HUES64 (cell line): ENCODE measurements around the gene C1orf216. TPM values are rescaled to one million over a fixed set of nuclear protein-coding genes. Genes with fewer than 3 reads are reported as not detected.

Experiments used
- H3K27ac ChIP-seq: 2 replicates; pipeline ENCODE4 v1.7.0; 2013; ENCODE audit warnings: low read depth, low read length, inconsistent platforms
- H3K27me3 ChIP-seq: 2 replicates; pipeline ENCODE4 v1.6.1; 2013; ENCODE audit warnings: mild to moderate bottlenecking, low read length; ENCODE audit not compliant: insufficient read depth
- H3K36me3 ChIP-seq: 2 replicates; pipeline ENCODE4 v1.6.1; 2013; ENCODE audit warnings: mild to moderate bottlenecking, low read length; ENCODE audit not compliant: insufficient read depth
- H3K4me1 ChIP-seq: 2 replicates; pipeline ENCODE4 v1.6.1; 2013; ENCODE audit warnings: mild to moderate bottlenecking, low read length, moderate library complexity; ENCODE audit not compliant: insufficient read depth
- H3K4me3 ChIP-seq: 2 replicates; pipeline ENCODE4 v1.5.1; 2013; ENCODE audit warnings: mild to moderate bottlenecking, low read length, moderate library complexity
- H3K9ac ChIP-seq: 2 replicates; pipeline ENCODE4 v1.6.1; 2013; ENCODE audit warnings: mild to moderate bottlenecking, low read depth, low read length
- H3K9me3 ChIP-seq: 2 replicates; pipeline ENCODE4 v1.6.1; 2013; ENCODE audit warnings: low read depth, low read length; ENCODE audit not compliant: insufficient read depth
- WGBS: fragments of 150-250, 120-280 bp; methylation state at CpG from one replicate; pipeline ENCODE4 v1.1.7; 2013; ENCODE audit warnings: missing lambda C conversion rate; 5-methylcytosine and 5-hydroxymethylcytosine counted together
- polyA plus RNA-seq, 2 experiments: library from polyadenylated mRNA; stranded (reverse); fragments of 50-300 nt; gene quantifications; one replicate each; pipeline ENCODE4 v1.2.3, GENCODE V29; 2013

The C1orf216 gene, protein sequence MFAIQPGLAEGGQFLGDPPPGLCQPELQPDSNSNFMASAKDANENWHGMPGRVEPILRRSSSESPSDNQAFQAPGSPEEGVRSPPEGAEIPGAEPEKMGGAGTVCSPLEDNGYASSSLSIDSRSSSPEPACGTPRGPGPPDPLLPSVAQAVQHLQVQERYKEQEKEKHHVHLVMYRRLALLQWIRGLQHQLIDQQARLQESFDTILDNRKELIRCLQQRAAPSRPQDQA
- polyA plus RNA-seq (2013, experiment 1 of 2), result 9.9 TPM
- polyA plus RNA-seq (2013, experiment 2 of 2), result 8.4 TPM

DNA sequence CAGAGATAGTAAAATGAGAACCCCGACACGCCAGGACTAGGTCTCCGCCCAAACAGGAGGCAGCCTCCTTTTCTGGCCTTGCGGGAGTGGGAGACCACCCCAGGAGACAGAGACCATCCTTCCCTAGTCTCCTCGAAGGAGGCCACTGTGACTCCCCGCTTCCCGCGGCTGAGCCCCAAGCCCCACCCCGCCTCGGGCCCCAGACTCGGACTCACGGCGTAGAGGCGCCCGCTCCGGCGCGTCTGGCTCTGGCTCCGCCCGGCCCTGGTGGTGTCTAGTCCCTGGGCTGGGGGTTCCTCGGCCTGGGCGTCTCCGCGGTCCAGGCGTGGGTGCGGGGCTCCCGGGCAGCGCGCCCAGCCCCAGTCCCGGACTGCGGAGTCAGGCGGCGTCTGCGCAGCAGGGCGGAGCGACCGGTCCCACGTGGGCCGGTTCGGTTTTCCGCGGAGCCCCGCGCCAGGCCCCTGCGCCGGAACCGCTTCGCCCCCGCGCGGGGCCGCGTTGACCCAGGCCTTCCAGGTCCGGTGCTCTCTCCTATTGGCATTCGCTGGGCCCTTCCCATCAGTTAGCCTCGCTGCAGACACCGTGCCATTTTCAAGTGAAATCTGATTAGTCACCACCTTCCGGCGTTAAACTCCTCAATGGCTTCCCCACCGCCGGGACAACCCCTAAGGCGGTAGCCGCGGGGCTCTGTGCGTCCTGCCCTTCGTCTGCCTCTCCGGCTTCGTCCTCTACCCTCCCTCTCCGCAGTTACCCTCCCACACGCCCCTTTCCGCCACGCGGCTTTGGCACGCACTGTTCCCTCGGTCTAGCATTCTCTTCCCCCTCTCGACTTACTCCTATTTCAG is at the start of gene C1orf216:
C1orf216 (minus strand) TSS at position 393 of the 845 bp plus-strand sequence. CDS start 2,563 bp downstream, outside the sequence.
- Histone ChIP-seq H3K27ac (peak within 1 kb of the TSS; percentile 77), H3K4me3 (peak within 1 kb of the TSS; percentile 80), H3K9me3 (no peaks in the 10 kb centered on the region), H3K9ac (peak within 1 kb of the TSS; percentile 87), H3K4me1 (peaks cover 8% of the 10 kb centered on the region; the same call in 1 of the 2 replicates), H3K36me3 (peaks cover 16% of the 10 kb centered on the region), H3K27me3 (no peaks in the 10 kb centered on the region)
- 2% methylated on average over 76 of the region's 76 CpGs for WGBS

DNA sequence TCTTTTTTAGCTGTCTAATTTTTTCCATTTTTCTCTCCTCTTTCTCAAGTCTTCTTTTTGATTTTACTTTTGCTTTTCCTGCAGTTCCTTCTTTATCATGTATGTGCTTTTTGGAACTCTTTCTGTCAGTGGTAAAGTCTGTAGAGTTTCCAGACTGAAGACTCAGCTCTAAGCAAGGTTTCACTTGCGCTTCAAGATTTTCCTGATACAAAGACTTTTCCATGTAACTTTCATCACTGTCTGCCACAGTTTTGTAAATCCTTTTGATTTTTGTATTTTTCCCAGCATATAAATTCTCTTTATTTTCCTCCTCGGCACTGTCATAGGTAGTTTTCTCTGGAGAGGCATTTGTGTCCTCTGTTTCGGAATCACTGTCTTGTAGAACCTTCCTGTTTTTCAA is 45.6 kb upstream of the C1orf216 start:
- Histone ChIP-seq H3K9me3 (no peaks in the 10 kb centered on the region), H3K36me3 (peaks cover 67% of the 10 kb centered on the region), H3K4me3 (no peak overlapping the region), H3K27ac (no peak overlapping the region), H3K27me3 (no peaks in the 10 kb centered on the region), H3K9ac (no peak overlapping the region; the same call in 1 of the 2 replicates), H3K4me1 (0 out of 2 replicates have a peak, but pooled peaks cover 3% of the 10 kb centered on the region)
- 95% methylated on average over 3 of the region's 3 CpGs for WGBS

DNA sequence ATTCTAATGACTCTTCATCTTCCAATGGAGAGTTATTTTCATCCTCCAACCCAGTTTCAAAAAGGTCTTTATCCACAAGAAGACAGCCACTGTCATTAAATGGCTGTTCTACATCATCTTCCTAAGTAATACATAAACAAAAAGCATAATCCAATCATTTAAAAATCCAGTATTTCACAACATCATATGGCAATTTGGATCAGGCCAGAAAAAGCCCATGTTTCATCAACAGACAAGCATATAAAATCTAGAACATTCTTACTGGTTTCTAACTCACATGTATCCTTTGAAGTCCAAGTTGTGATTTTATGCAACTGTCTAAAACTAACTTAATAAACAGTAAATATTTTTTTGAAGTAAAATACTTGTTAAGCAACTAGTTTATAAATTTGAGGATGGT is 44.5 kb upstream of the C1orf216 start:
- H3K4me3 ChIP-seq, result no peak overlapping the region
- no peaks in the 10 kb centered on the region for H3K27me3 ChIP-seq
- H3K4me1 ChIP-seq, result no peaks in the 10 kb centered on the region
- peaks cover 77% of the 10 kb centered on the region for H3K36me3 ChIP-seq
- no peak overlapping the region for H3K27ac ChIP-seq
- no peaks in the 10 kb centered on the region for H3K9me3 ChIP-seq
- H3K9ac ChIP-seq, result no peak overlapping the region

DNA sequence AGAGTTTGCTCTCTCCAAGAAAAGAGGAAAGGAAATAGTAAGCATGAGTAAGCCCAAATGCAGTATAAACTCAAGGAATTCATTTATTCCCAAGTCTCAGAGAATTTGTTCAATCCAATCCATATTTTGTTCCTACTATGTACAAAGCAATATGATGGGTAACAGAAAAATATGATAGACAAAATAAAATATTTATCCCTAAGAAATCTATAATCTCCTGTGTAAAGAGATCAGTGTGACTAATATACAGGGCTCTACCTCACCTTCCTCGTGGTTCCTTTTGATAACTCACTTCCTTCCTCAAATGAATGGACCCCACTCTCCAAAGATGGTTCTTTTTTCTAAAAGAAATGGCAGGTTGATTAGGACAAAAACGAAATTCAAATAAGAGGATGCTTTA is 43.5 kb upstream of the C1orf216 start:
- H3K27ac ChIP-seq, result no peak overlapping the region
- H3K9me3 ChIP-seq, result no peaks in the 10 kb centered on the region
- no peaks in the 10 kb centered on the region for H3K4me1 ChIP-seq
- H3K36me3 ChIP-seq, result peaks cover 82% of the 10 kb centered on the region
- H3K4me3 ChIP-seq, result no peak overlapping the region
- H3K27me3 ChIP-seq, result no peaks in the 10 kb centered on the region
- no peak overlapping the region for H3K9ac ChIP-seq
- WGBS, result 94% methylated on average over 2 of the region's 2 CpGs

DNA sequence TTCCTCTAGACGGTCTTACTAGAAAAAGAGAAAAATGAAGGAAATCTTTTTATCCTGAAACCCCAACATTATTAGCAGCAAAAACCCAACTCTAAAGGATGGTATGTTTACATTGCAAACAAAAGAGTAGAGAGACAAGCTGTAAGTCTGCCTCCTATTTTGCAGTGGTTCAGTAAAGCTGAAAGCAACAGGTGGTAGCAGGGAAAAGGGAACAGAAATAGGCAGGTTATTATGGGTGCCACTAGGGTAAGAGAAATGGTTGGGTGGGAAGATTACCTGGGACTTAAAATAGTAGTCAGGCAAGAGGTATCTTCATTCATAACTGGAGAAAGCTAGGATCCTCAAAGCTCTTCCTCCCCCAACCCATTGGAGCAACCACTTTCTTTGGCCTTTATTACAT is 37.4 kb upstream of the C1orf216 start:
- no peak overlapping the region for H3K4me3 ChIP-seq
- H3K27me3 ChIP-seq, result no peaks in the 10 kb centered on the region
- H3K9ac ChIP-seq, result no peak overlapping the region
- H3K9me3 ChIP-seq, result no peaks in the 10 kb centered on the region
- WGBS, result no CpG with 5 or more reads among the region's 1 CpG
- H3K27ac ChIP-seq, result no peak overlapping the region
- H3K36me3 ChIP-seq, result peaks cover 88% of the 10 kb centered on the region
- no peaks in the 10 kb centered on the region for H3K4me1 ChIP-seq

DNA sequence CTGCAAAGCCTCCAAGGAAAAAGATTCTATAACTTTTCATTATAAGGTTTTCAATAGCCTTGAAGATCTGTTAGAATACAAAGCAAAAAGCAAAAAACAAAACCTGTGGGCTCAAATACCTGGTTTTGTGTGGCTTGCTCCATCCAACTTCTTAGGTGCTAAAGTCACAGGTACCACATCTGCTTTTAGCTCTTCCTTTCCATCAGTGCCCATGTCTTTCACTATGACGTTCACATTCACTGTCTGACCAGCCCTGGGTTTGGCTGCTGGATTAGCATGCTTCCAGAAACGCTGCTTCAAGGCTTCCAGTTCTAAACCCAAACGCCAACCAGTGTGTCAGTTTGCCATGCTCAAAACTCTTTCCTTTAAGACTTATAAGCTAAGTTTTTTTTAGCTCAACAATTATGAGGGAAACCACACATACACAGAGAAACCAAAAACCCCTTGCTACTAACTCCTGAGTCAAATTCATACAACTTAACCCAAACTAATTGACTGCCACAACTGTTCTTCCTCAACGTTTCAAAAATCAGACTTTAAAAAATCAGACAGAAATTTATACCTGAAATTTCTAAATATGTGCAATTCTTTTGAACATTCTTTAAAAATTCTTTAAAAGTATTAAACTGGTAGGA is 35.1 kb upstream of the C1orf216 start:
- WGBS, result 93% methylated on average over 4 of the region's 4 CpGs
- Histone ChIP-seq H3K9me3 (no peaks in the 10 kb centered on the region), H3K27me3 (no peaks in the 10 kb centered on the region), H3K27ac (no peak overlapping the region), H3K9ac (no peak overlapping the region), H3K4me1 (no peaks in the 10 kb centered on the region), H3K4me3 (no peak overlapping the region), H3K36me3 (peaks cover 88% of the 10 kb centered on the region)

DNA sequence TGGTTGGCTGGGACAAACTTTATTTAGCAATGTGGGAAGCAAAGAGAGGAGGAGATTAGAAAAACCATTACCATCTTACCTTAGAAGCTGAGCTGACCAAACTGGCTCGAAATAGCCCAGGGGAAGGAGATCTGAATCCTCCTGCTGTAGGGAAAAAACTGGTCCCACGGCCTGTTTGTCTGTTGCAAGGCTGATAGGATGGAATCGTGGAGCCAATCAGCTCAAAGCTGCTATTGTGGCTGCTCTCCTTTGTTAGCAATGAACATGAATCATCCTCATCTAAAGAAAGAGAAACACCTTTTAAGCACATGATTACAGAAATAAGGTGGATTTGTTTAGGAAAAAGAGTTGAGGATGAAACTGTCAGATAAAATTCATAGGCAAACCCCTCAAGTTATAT is 29.6 kb upstream of the C1orf216 start:
- WGBS, result 88% methylated on average over 3 of the region's 3 CpGs
- Histone ChIP-seq H3K36me3 (peaks cover 90% of the 10 kb centered on the region), H3K9ac (no peak overlapping the region), H3K4me3 (no peak overlapping the region), H3K27ac (no peak overlapping the region), H3K9me3 (no peaks in the 10 kb centered on the region), H3K27me3 (no peaks in the 10 kb centered on the region), H3K4me1 (no peaks in the 10 kb centered on the region)

DNA sequence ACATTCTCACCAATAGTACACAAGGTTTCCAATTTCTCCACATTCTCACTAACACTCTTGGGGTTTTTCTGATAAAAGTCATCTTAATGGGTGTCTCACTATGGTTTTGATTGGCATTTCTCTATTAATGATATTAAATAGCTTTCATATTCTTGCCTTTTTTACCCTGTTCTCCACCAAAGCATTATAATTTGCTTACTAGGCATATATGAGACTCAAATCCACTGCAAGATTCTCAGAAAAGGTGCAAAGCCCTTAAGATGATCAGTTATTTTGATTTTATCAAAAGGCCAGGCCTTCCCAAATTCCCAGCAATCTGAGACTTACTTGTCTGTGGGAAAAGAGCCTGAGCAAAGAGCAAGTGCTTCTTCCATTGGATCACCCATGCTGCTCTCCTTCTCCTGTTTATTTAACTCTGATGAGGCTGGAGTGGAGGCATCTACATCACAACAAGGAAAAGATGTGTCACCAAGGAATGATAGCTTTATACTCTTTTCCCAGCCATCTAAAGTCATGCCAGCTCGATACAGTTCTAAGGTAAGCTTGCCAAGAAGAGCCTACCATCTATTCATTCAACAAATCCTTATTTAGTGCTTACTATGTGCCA is 26.5 kb upstream of the C1orf216 start:
- peaks cover 93% of the 10 kb centered on the region for H3K36me3 ChIP-seq
- H3K9me3 ChIP-seq, result no peaks in the 10 kb centered on the region
- H3K9ac ChIP-seq, result no peak overlapping the region
- WGBS, result 94% methylated on average over 1 of the region's 1 CpG
- H3K4me3 ChIP-seq, result no peak overlapping the region
- no peaks in the 10 kb centered on the region for H3K4me1 ChIP-seq
- H3K27ac ChIP-seq, result no peak overlapping the region
- no peaks in the 10 kb centered on the region for H3K27me3 ChIP-seq

DNA sequence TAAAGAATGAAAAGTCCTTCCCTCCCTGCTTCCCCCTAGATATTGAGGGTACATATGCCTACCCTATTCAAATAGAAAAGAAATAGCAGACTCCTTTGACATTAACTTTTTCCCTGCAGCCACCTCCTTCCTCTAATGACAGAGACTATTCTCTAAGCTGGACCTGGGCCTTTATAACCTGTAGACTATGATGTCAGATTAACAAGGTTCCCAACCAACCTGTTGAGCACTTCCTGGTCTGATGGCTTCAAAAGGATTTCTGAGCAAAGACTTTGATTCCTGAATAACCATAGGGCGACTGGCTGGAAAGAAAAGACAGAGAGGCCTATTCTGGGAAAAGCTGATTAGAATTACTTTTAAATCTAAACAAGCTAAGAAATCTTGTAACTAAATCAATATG is 18.4 kb upstream of the C1orf216 start:
- peaks cover 93% of the 10 kb centered on the region for H3K36me3 ChIP-seq
- 80% methylated on average over 1 of the region's 1 CpG for whole genome bisulfite sequencing

DNA sequence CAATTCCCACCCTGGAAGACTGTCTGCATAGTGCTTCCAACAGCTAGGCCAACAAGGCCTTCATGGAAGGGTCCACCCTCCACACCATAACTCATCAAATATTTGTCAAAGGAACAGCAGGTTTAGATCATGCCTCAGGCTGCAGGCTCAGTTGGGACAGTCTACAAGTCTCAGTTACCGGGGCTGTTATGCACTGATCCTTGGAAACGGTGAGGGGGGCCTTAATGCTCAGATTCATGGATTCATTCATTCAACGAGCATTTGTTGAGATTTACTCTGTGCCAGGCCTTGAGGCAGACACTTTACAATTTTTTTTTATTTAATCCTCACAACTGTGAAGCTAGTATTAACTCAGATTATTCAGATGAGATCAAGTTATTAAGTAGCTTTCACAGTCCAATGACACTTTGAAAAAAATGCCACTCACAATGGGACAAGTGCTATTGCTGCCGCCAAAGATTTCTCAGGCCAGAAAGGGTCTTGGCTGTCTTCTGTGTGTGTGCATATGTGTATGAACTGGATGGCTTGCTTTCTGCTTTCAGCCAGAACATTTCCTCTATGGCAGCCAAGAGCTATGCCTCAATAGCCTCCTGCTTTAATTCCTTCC is 8.9 kb upstream of the C1orf216 start:
- no peak overlapping the region for H3K9ac ChIP-seq
- H3K4me1 ChIP-seq, result peaks cover 11% of the 10 kb centered on the region
- peaks cover 28% of the 10 kb centered on the region for H3K36me3 ChIP-seq
- H3K27ac ChIP-seq, result no peak overlapping the region
- no peaks in the 10 kb centered on the region for H3K27me3 ChIP-seq
- H3K9me3 ChIP-seq, result no peaks in the 10 kb centered on the region
- H3K4me3 ChIP-seq, result no peak overlapping the region
- 95% methylated on average over 4 of the region's 4 CpGs for WGBS

More for the DNA sequence above, 18.4 kb upstream of the C1orf216 start:
- no peaks in the 10 kb centered on the region for H3K4me1 ChIP-seq
- H3K27me3 ChIP-seq, result no peaks in the 10 kb centered on the region
- H3K9me3 ChIP-seq, result no peaks in the 10 kb centered on the region
- H3K9ac ChIP-seq, result no peak overlapping the region
- H3K27ac ChIP-seq, result no peak overlapping the region
- no peak overlapping the region for H3K4me3 ChIP-seq
